SK-N-SH treated with all-trans-retinoic acid at 6 μM for 48 hours (cell line): Measurements from ENCODE around the gene PRRC2B.
"Not testable (repeated sequence)": the region's sequence is repeated elsewhere in the genome, so short reads cannot be mapped to it uniquely, and the experiment has no call there.

Source experiments
- ARNTL ChIP-seq: fragments of 450-650 bp; formaldehyde crosslinking; IDR thresholded peaks from 2 replicates; pipeline ENCODE4 v1.5.0; 2020; ENCODE audit warnings: low read depth, mild to moderate bottlenecking, moderate library complexity, borderline replicate concordance
- RARB ChIP-seq: fragments of 250-450 bp; sonication (Bioruptor Pico); IDR thresholded peaks from 2 replicates; pipeline ENCODE4 v1.8.0; 2021; ENCODE audit warnings: mild to moderate bottlenecking, moderate library complexity
- TOX ChIP-seq: fragments of 250-450 bp; sonication (Bioruptor Pico); IDR thresholded peaks from 2 replicates; pipeline ENCODE4 v1.8.0; 2021; ENCODE audit warnings: mild to moderate bottlenecking, moderate library complexity, borderline replicate concordance
- ZFP3 ChIP-seq: fragments of 250-450 bp; sonication (Bioruptor Pico); IDR thresholded peaks from 2 replicates; pipeline ENCODE4 v1.5.0; 2020; ENCODE audit warnings: mild to moderate bottlenecking, moderate library complexity
- ZFP30 ChIP-seq: fragments of 450-650 bp; formaldehyde crosslinking; IDR thresholded peaks from 2 replicates; pipeline ENCODE4 v1.5.0; 2022; ENCODE audit warnings: mild to moderate bottlenecking, moderate library complexity
- TF ChIP-seq, protein P1 (sequence below): fragments of 250-450 bp; sonication (Bioruptor Pico); IDR thresholded peaks from 2 replicates; pipeline ENCODE4 v1.8.0; 2020; ENCODE audit warnings: mild to moderate bottlenecking, moderate library complexity, borderline replicate concordance

DNA sequence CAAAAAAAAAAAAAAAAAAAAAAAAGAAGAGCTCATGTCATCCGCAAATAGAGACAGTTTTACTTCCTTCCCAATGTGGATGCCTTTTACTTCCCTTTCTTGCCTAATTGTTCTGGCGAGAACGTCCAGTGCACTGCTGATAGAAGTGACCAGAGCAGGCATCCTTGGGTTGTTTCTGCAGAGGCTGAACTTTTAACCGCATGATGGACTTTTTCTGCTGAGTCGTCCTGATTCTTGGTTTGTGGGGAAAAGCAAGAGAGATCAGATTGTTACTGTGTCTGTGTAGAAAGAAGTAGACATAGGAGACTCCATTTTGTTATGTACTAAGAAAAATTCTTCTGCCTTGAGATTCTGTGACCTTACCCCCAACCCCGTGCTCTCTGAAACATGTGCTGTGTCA is 37.4 kb upstream of the PRRC2B start:
- not testable (repeated sequence) for TF ChIP-seq ZFP3 (CRISPR knock-in tag); ZFP30; ARNTL; TOX; RARB (CRISPR knock-in tag)
- TF ChIP-seq, protein P1, sequence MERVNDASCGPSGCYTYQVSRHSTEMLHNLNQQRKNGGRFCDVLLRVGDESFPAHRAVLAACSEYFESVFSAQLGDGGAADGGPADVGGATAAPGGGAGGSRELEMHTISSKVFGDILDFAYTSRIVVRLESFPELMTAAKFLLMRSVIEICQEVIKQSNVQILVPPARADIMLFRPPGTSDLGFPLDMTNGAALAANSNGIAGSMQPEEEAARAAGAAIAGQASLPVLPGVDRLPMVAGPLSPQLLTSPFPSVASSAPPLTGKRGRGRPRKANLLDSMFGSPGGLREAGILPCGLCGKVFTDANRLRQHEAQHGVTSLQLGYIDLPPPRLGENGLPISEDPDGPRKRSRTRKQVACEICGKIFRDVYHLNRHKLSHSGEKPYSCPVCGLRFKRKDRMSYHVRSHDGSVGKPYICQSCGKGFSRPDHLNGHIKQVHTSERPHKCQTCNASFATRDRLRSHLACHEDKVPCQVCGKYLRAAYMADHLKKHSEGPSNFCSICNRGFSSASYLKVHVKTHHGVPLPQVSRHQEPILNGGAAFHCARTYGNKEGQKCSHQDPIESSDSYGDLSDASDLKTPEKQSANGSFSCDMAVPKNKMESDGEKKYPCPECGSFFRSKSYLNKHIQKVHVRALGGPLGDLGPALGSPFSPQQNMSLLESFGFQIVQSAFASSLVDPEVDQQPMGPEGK (CRISPR knock-in tag) = not testable (repeated sequence)
